OCI-LY7 (cell line): ENCODE data around the gene RIOK3. TPM values are rescaled to one million over a fixed set of nuclear protein-coding genes. Genes with fewer than 3 reads are reported as not detected.
A peak's percentile ranks its signal among the peaks of the same experiment; 100 is the strongest.

Experiments
- BruUV-seq: library from RNA; stranded (reverse); fragments of 400-500 nt; replicated peaks from 2 replicates; lab custom pipeline; 2021; lab: Mats Ljungman, UMichigan
- CTCF ChIA-PET: fragments of 300-600 bp; sonication (Branson Sonifier 250); formaldehyde crosslinking; loops from one replicate; lab custom pipeline; 2022; ENCODE audit warnings: antibody characterized with exemption; ENCODE audit not compliant: unreplicated experiment; lab: Charles Lee
- POLR2A ChIA-PET: fragments of 300-600 bp; sonication (Branson Sonifier 250); formaldehyde crosslinking; loops from one replicate; lab custom pipeline; 2022; ENCODE audit warnings: antibody characterized with exemption; lab: Charles Lee
- DNase-seq: peaks from one replicate; pipeline ENCODE4 v3.0.0-alpha.2; 2015; ENCODE audit warnings: low spot score
- H2AFZ ChIP-seq: fragments of 200-600 bp; sonication (generic), shearing (Covaris generic); 2 replicates; pipeline ENCODE4 v1.6.1; 2014; ENCODE audit warnings: mild to moderate bottlenecking, antibody characterized with exemption, low read length, moderate library complexity
- H3K27ac ChIP-seq: fragments of 200-600 bp; sonication (generic); 2 replicates; pipeline ENCODE4 v1.5.1; 2014; ENCODE audit warnings: mixed run types, low read depth, mild to moderate bottlenecking, moderate library complexity, low read length, inconsistent platforms; ENCODE audit not compliant: poor library complexity, severe bottlenecking
- H3K36me3 ChIP-seq: fragments of 200-600 bp; sonication (generic); 2 replicates; pipeline ENCODE4 v1.6.1; 2014; ENCODE audit warnings: mild to moderate bottlenecking, antibody characterized with exemption, low read length, moderate library complexity, mixed read lengths; ENCODE audit not compliant: insufficient read depth
- H3K4me1 ChIP-seq: fragments of 200-600 bp; sonication (generic); 2 replicates; pipeline ENCODE4 v1.5.1; 2014; ENCODE audit warnings: mild to moderate bottlenecking, low read length; ENCODE audit not compliant: insufficient read depth, poor library complexity, severe bottlenecking
- H3K4me2 ChIP-seq: fragments of 200-600 bp; sonication (generic); 2 replicates; pipeline ENCODE4 v1.6.1; 2014; ENCODE audit warnings: mild to moderate bottlenecking, low read length
- H3K4me3 ChIP-seq: fragments of 200-600 bp; sonication (generic); 2 replicates; pipeline ENCODE4 v1.5.1; 2014; ENCODE audit warnings: mild to moderate bottlenecking, low read depth, low read length; ENCODE audit not compliant: poor library complexity, severe bottlenecking
- H3K79me2 ChIP-seq: fragments of 200-600 bp; sonication (generic); 2 replicates; pipeline ENCODE4 v1.6.1; 2016; ENCODE audit warnings: low read depth, mild to moderate bottlenecking, low read length, moderate library complexity, mixed read lengths; ENCODE audit not compliant: insufficient read depth
- H3K9me2 ChIP-seq: fragments of 200-600 bp; sonication (generic); 2 replicates; pipeline ENCODE4 v1.6.1; 2016; ENCODE audit warnings: mild to moderate bottlenecking, low read length, mixed read lengths; ENCODE audit not compliant: insufficient read depth
- H3K9me3 ChIP-seq: fragments of 200-600 bp; sonication (generic); 2 replicates; pipeline ENCODE4 v1.6.1; 2014; ENCODE audit warnings: mild to moderate bottlenecking, mixed run types, low read length, mixed read lengths
- H4K20me1 ChIP-seq: fragments of 200-600 bp; sonication (generic); 2 replicates; pipeline ENCODE4 v1.6.1; 2014; ENCODE audit warnings: mild to moderate bottlenecking, antibody characterized with exemption, low read length, moderate library complexity, mixed read lengths; ENCODE audit not compliant: insufficient read depth
- EZH2phosphoT487 ChIP-seq: fragments of 200-600 bp; sonication (generic); IDR thresholded peaks from 2 replicates; pipeline ENCODE4 v1.6.1; 2018; ENCODE audit warnings: low read depth, borderline replicate concordance, mild to moderate bottlenecking, mixed run types, antibody characterized with exemption, low read length, moderate library complexity, mixed read lengths
- intact Hi-C: fragments of 100-400 bp; cut with micrococcal nuclease; formaldehyde crosslinking; loops from one replicate; pipeline ENCODE4 v1.10.0; 2022; ENCODE audit not compliant: unreplicated experiment
- total RNA-seq, 2 experiments: library from RNA; depleted of rRNA in 1 of 2; stranded (reverse); fragments of >200 nt in 1 of 2; shearing (Covaris generic) in 1 of 2; gene quantifications; 2 replicates each; pipeline ENCODE4 v1.2.3, GENCODE V29; 2014 to 2022
- TF ChIP-seq, protein P1 (sequence below): fragments of 200-600 bp; sonication (generic); conservative IDR thresholded peaks from 2 replicates; pipeline ENCODE4 v1.5.1; 2014; ENCODE audit warnings: mild to moderate bottlenecking, antibody characterized with exemption, low read length, moderate library complexity, mixed read lengths

The RIOK3 gene
- total RNA-seq, 2 experiments from 2014 or later: 26.6 to 52.4 TPM

- Histone ChIP-seq H3K4me2 (no peak overlapping the region), H3K9me3 (no peaks in the 10 kb centered on the region), H3K79me2 (peaks cover 24% of the 10 kb centered on the region), H3K27ac (no peak overlapping the region), H3K4me1 (peaks cover 17% of the 10 kb centered on the region), H3K9me2 (no peaks in the 10 kb centered on the region), H4K20me1 (peaks cover 8% of the 10 kb centered on the region; the same call in 1 of the 2 replicates), H2AFZ (no peak overlapping the region), H3K4me3 (no peak overlapping the region), H3K36me3 (peaks cover 9% of the 10 kb centered on the region)
- TF ChIP-seq EZH2phosphoT487: no peak
- TF ChIP-seq, protein P1, sequence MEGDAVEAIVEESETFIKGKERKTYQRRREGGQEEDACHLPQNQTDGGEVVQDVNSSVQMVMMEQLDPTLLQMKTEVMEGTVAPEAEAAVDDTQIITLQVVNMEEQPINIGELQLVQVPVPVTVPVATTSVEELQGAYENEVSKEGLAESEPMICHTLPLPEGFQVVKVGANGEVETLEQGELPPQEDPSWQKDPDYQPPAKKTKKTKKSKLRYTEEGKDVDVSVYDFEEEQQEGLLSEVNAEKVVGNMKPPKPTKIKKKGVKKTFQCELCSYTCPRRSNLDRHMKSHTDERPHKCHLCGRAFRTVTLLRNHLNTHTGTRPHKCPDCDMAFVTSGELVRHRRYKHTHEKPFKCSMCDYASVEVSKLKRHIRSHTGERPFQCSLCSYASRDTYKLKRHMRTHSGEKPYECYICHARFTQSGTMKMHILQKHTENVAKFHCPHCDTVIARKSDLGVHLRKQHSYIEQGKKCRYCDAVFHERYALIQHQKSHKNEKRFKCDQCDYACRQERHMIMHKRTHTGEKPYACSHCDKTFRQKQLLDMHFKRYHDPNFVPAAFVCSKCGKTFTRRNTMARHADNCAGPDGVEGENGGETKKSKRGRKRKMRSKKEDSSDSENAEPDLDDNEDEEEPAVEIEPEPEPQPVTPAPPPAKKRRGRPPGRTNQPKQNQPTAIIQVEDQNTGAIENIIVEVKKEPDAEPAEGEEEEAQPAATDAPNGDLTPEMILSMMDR: no peak
- ChIA-PET POLR2A (no interaction called here), CTCF (no interaction called here)
- no peak for DNase-seq
- no TSS peak for BruUV-seq
- intact Hi-C loops: no loop called here
Measured at GRCh38 chr18:23451011-23451410, 2.1 kb upstream of the RIOK3 start.

GRCh38 chr18:23451491-23451890 is 1.6 kb upstream of the RIOK3 start:
- intact Hi-C loops: no loop called here
- no TSS peak for BruUV-seq
- no peak for DNase-seq
- H2AFZ ChIP-seq: peak overlapping the region; percentile 97; the same call in 1 of the 2 replicates
- H3K79me2 ChIP-seq: peaks cover 29% of the 10 kb centered on the region
- peaks cover 8% of the 10 kb centered on the region; the same call in 1 of the 2 replicates for H4K20me1 ChIP-seq
- peaks cover 14% of the 10 kb centered on the region for H3K36me3 ChIP-seq
- ChIA-PET CTCF (no interaction called here), POLR2A (no interaction called here)
- H3K4me2 ChIP-seq: no peak overlapping the region
- no peak overlapping the region for H3K27ac ChIP-seq
- H3K4me3 ChIP-seq: no peak overlapping the region
- H3K9me3 ChIP-seq: no peaks in the 10 kb centered on the region
- no peak for TF ChIP-seq EZH2phosphoT487
- H3K4me1 ChIP-seq: peaks cover 17% of the 10 kb centered on the region
- no peaks in the 10 kb centered on the region for H3K9me2 ChIP-seq

DNA sequence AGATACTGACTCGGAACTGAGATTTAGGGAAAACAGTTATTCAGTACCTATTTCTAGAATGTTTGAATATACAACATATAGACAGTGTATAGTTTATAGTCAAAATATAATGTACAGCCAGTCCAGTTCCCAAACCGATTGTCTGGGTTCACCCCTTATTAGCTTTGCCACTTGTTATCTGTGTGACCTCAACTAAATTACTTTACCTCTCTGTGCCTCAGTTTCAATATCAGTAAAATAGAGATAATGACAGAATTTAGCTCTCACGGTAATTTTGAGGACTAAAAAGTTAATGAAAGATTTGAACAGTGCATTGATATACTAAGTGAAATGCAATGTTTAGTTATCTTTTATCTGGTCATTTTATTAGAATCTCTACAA is 750 bp upstream of the RIOK3 start:
- Histone ChIP-seq H3K4me3 (peak overlapping the region; percentile 87), H4K20me1 (peaks cover 8% of the 10 kb centered on the region; the same call in 1 of the 2 replicates), H3K27ac (peak overlapping the region; percentile 22), H3K4me1 (peaks cover 17% of the 10 kb centered on the region), H3K36me3 (peaks cover 21% of the 10 kb centered on the region), H3K4me2 (peak overlapping the region; percentile 88), H3K9me3 (no peaks in the 10 kb centered on the region), H3K9me2 (no peaks in the 10 kb centered on the region), H3K79me2 (peaks cover 38% of the 10 kb centered on the region), H2AFZ (peak overlapping the region; percentile 97)
- intact Hi-C loops: loop anchor here (2.0 kb wide), 1 partner anchor 46 kb away; no protein-coding TSS in a partner anchor
- CTCF ChIA-PET: interaction anchor here (0.5 kb wide), 1 partner anchor 203 kb away, joined by 3 read pairs; no protein-coding TSS in a partner anchor
- POLR2A ChIA-PET: interaction anchor here (0.8 to 2.4 kb wide), 9 partner anchors 8 to 36 kb away, joined by 3 to 13 read pairs (median 5); no protein-coding TSS in a partner anchor
- DNase-seq: no peak
- TSS peak; percentile 90 for BruUV-seq
- TF ChIP-seq, protein P1: no peak
- TF ChIP-seq EZH2phosphoT487: no peak
